ENCODE results near the gene HLA-DRA.

- no peak for TF ChIP-seq CTCF (conservative IDR thresholded peaks at IDR 0.05)
- no peak for TF ChIP-seq ZFX (IDR thresholded peaks at IDR 0.05)
Measured at GRCh38 chr6:32401284-32401963, 38.3 kb upstream of the HLA-DRA start.

All from C4-2B (cell line).